Amniotic epithelial cell (primary cell): ENCODE data around the gene TP53TG3B.
"Not testable (repeated sequence)": the region's sequence is repeated elsewhere in the genome, so short reads cannot be mapped to it uniquely, and the experiment has no call there.

Source experiments
- DNase-seq: peaks from one replicate; pipeline ENCODE4 v3.0.0-alpha.2; 2010; ENCODE audit warnings: low read depth

Gene TP53TG3B, protein sequence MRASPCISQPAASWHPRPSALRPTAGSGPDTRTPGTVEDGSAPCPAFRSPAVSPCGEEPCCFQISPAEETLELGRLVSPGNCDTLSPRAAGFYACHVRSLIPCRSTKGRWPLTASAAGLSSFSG

DNA sequence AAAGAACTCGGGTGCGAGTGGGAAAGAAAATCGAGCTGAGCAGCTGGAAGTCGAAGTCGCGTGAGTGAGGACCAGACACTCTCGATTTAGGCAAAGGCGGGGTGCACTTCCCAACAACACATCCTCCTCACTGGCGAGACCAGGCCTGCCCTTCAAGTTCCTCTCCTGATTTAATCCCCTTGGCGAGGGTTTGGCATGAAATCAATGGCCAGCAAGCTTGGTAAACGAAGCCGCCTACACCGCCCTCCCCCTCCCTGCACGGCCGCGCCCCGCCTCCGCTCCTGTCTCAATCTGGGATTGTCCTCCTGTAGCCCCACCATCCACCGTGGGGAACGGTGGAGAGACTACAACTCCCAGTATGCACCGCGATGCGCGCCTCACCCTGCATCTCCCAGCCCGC is at the start of gene TP53TG3B:
TSS of gene TP53TG3B (plus strand) at position 301 of the 400 bp plus-strand sequence. CDS start at position 369, 68 bp downstream.
- DNase-seq: not testable (repeated sequence)

DNA sequence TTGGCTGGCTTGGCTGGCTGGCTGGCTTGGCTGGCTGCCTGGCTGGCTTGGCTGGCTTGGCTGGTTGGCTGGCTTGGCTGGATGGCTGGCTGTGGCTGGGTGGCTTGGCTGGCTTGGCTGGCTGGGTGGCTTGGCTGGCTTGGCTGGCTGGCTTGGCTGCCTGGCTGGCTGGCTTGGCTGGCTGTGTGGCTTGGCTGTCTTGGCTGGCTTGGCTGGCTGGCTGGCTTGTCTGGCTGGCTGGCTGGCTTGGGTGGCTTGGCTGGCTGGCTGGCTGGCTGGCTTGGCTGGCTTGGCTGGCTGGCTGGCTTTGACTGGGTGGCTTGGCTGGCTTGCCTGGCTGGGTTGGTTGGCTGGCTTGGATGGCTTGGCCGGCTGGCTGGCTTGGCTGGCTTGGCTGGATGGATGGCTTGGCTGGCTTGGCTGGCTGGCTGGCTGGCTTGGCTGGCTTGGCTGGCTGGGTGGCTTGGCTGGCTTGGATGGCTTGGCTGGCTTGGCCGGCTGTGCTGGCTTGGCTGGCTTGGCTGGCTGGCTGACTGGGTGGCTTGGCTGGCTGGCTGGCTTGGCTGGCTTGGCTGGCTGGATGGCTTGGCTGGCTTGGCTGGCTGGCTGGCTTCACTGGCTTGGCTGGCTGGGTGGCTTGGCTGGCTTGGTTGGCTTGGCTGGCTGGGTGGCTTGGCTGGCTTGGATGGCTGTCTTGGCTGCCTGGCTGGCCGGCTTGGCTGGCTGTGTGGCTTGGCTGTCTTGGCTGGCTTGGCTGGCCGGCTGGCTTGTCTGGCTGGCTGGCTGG is 24.2 kb upstream of the TP53TG3B start:
- not testable (repeated sequence) for DNase-seq

DNA sequence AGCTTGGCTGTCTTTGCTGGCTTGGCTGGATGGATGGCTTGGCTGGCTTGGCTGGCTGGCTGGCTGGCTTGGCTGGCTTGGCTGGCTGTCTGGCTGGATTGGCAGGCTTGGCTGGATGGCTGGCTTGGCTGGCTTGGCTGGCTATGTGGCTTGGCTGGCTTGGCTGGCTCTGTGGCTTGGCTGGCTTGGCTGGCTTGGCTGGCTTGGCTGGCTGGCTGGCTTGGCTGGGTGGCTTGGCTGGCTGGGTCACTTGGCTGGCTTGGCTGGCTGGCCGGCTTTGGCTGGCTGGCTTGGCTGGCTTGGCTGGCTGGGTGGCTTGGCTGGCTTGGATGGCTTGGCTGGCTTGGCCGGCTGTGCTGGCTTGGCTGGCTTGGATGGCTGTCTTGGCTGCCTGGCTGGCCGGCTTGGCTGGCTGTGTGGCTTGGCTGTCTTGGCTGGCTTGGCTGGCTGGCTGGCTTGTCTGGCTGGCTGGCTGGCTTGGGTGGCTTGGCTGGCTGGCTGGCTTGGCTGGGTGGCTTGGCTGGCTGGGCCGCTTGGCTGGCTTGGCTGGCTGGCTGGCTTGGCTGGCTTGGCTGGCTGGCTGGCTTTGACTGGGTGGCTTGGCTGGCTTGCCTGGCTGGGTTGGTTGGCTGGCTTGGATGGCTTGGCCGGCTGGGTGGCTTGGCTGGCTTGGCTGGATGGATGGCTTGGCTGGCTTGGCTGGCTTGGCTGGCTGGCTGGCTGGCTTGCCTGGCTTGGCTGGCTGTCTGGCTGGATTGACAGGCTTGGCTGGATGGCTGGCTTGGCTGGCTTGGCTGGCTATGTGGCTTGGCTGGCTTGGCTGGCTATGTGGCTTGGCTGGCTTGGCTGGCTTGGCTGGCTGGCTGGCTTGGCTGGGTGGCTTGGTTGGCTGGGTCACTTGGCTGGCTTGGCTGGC is 22.8 kb upstream of the TP53TG3B start:
- not testable (repeated sequence) for DNase-seq

DNA sequence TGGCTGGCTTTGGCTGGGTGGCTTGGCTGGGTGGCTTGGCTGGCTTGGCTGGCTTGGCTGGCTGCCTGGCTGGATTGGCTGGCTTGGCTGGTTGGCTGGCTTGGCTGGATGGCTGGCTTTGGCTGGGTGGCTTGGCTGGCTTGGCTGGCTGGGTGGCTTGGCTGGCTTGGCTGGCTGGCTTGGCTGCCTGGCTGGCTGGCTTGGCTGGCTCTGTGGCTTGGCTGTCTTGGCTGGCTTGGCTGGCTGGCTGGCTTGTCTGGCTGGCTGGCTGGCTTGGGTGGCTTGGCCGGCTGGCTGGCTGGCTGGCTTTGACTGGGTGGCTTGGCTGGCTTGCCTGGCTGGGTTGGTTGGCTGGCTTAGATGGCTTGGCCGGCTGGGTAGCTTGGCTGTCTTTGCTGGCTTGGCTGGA is 22.1 kb upstream of the TP53TG3B start:
- DNase-seq: not testable (repeated sequence)

DNA sequence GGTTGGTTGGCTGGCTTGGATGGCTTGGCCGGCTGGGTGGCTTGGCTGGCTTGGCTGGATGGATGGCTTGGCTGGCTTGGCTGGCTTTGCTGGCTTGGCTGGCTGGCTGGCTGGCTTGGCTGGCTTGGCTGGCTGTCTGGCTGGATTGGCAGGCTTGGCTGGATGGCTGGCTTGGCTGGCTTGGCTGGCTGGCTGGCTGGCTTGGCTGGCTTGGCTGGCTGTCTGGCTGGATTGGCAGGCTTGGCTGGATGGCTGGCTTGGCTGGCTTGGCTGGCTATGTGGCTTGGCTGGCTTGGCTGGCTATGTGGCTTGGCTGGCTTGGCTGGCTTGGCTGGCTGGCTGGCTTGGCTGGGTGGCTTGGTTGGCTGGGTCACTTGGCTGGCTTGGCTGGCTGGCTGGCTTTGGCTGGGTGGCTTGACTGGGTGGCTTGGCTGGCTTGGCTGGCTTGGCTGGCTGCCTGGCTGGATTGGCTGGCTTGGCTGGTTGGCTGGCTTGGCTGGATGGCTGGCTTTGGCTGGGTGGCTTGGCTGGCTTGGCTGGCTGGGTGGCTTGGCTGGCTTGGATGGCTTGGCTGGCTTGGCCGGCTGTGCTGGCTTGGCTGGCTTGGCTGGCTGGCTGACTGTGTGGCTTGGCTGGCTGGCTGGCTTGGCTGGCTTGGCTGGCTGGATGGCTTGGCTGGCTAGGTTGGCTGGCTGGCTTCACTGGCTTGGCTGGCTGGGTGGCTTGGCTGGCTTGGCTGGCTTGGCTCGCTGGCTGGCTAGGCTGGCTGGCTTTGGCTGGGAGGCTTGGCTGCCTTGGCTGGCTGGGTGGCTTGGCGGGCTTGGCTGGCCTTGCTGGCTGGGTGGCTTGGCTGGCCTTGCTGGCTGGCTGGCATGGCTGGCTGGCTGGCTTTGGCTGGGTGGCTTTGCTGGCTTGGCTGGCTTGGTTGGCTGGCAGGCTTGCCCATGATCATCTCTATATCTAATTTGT is 21.3 kb upstream of the TP53TG3B start:
- not testable (repeated sequence) for DNase-seq
